ENCODE data around the gene FTL. TPM values are rescaled to one million over a fixed set of nuclear protein-coding genes. Genes with fewer than 3 reads are reported as not detected.

FTL gene
- total and polyA plus RNA-seq, 2 donors (not counting 3 experiments of a cell fraction or from before 2014, with no cell fraction given), result 1,937 to 2,748 TPM

DNA sequence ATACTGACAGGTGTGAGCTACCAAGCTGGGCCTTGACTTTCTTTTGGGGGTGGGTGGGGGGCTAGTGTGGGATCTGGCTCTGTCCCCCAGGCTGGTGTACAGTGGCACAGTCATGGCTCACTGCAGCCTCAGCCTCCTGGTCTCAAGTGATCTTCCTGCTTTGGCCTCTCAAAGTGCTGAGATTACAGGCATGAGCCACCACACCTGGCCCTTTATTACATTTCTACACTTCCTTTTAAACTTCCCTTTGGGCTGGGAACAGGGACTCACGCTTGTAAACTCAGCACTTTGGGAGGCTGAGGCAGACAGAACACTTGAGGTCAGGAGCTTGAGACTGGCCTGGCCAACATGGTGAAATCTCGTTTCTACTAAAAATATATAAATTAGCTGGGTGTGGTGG lies 12.0 kb downstream of the FTL start:
- Histone ChIP-seq H2AFZ (ENCODE audit: low read depth, low read length) (no peak overlapping the region), H3K36me3 (ENCODE audit: control insufficient read depth in 2 of 2, extremely low read depth in 1 of 2, insufficient read depth in 2 of 2, low read length in 2 of 2) (peaks cover 2 to 15% of the 10 kb centered on the region in 2 experiments), H3K4me2 (ENCODE audit: insufficient read depth, low read length) (no peak overlapping the region), H3K27me3 (ENCODE audit: control insufficient read depth in 2 of 2, insufficient read depth in 2 of 2, low read length in 2 of 2) (no peaks in the 10 kb centered on the region), H3K9me3 (replicated peaks; ENCODE audit: control insufficient read depth, insufficient read depth, low read length) (no peaks in the 10 kb centered on the region), H3K9me1 (replicated peaks; ENCODE audit: control insufficient read depth, extremely low read depth, insufficient read depth, low read length) (no peaks in the 10 kb centered on the region), H3K79me2 (ENCODE audit: control insufficient read depth, insufficient read depth, low read length) (no peaks in the 10 kb centered on the region), H3K4me3 (replicated peaks in 1 of 3; ENCODE audit: insufficient read depth in 1 of 3, low read depth in 1 of 3, low read length in 3 of 3) (no peak overlapping the region), H3K27ac (ENCODE audit: insufficient read depth, low read depth, low read length) (no peak overlapping the region), H4K20me1 (replicated peaks; ENCODE audit: control insufficient read depth, extremely low read depth, insufficient read depth, low read length) (no peaks in the 10 kb centered on the region), H3K4me1 (ENCODE audit: control insufficient read depth, extremely low read depth, insufficient read depth, low read length) (no peaks in the 10 kb centered on the region), H3K9ac (replicated peaks; ENCODE audit: extremely low read depth, insufficient read depth, low read length) (no peak overlapping the region)
- dilution Hi-C loops (cut with MboI; ENCODE audit: extremely low pct_ligation_motif_present, low sequenced_read_pairs) (no loop called here), intact Hi-C loops (cut with micrococcal nuclease) (no loop called here)
- TF ChIP-seq FOS (IDR thresholded peaks at IDR 0.05; ENCODE audit: borderline replicate concordance, insufficient read depth, low read length), result no peak
- TF ChIP-seq MYC (IDR thresholded peaks at IDR 0.05; ENCODE audit: low read depth, low read length), result no peak
- TF ChIP-seq, protein P1, sequence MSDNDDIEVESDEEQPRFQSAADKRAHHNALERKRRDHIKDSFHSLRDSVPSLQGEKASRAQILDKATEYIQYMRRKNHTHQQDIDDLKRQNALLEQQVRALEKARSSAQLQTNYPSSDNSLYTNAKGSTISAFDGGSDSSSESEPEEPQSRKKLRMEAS (IDR thresholded peaks at IDR 0.05; ENCODE audit: insufficient read depth, insufficient read length), result no peak
- TF ChIP-seq POLR2A (IDR thresholded peaks at IDR 0.05; ENCODE audit: low read depth, low read length), result no peak
- no peak for TF ChIP-seq JUN (IDR thresholded peaks at IDR 0.05; ENCODE audit: borderline replicate concordance, insufficient read depth, insufficient read length, low read depth)
- no peak for TF ChIP-seq POLR2AphosphoS5 (IDR thresholded peaks at IDR 0.05; ENCODE audit: insufficient read depth, low read depth, low read length)
- no peak for TF ChIP-seq GATA2 (IDR thresholded peaks at IDR 0.05; ENCODE audit: insufficient read depth, insufficient read length, low read depth, low read length)
- TF ChIP-seq, protein P2, sequence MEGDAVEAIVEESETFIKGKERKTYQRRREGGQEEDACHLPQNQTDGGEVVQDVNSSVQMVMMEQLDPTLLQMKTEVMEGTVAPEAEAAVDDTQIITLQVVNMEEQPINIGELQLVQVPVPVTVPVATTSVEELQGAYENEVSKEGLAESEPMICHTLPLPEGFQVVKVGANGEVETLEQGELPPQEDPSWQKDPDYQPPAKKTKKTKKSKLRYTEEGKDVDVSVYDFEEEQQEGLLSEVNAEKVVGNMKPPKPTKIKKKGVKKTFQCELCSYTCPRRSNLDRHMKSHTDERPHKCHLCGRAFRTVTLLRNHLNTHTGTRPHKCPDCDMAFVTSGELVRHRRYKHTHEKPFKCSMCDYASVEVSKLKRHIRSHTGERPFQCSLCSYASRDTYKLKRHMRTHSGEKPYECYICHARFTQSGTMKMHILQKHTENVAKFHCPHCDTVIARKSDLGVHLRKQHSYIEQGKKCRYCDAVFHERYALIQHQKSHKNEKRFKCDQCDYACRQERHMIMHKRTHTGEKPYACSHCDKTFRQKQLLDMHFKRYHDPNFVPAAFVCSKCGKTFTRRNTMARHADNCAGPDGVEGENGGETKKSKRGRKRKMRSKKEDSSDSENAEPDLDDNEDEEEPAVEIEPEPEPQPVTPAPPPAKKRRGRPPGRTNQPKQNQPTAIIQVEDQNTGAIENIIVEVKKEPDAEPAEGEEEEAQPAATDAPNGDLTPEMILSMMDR (IDR thresholded peaks at IDR 0.05; ENCODE audit: extremely low read depth in 1 of 2, insufficient read depth in 1 of 2, low read depth in 1 of 2, low read length in 2 of 2), result no peak
- TF ChIP-seq EZH2 (IDR thresholded peaks at IDR 0.05; ENCODE audit: borderline replicate concordance, low read depth, low read length, severe bottlenecking), result no peak
- ChIA-PET CTCF (interaction anchor here (1.4 to 2.6 kb wide), 3 partner anchors 15 to 189 kb away, joined by 7 to 10 read pairs (median 7); partner anchors contain the start of gene RUVBL2), POLR2A (interaction anchor here (0.8 kb wide), 1 partner anchor 16 kb away, joined by 3 read pairs; the partner anchor contains the start of genes GYS1 and RUVBL2)
- FAIRE-seq (no peak), DNase-seq (ENCODE audit: low read depth, low spot score) (no peak)
- no TSS peak for BruUV-seq (replicated peaks)
